HL-60 (cell line): ENCODE measurements around the gene VAV2.

ENCODE experiments used
- DNase-seq, 2 experiments: peaks; one replicate each; pipeline ENCODE4 v3.0.0-alpha.2; 2010 to 2020; ENCODE audit warnings: low read depth in 1 of 2, low spot score in 1 of 2
- H3K27ac ChIP-seq: fragments of 250-450 bp; sonication (Bioruptor Pico); replicated peaks from 2 replicates; pipeline ENCODE4 v1.5.1; 2020; ENCODE audit warnings: mild to moderate bottlenecking, moderate library complexity
- H3K27me3 ChIP-seq: fragments of 250-450 bp; sonication (Bioruptor Pico); 2 replicates; pipeline ENCODE4 v1.5.1; 2021; ENCODE audit warnings: mild to moderate bottlenecking, moderate library complexity; ENCODE audit not compliant: insufficient read depth, poor library complexity, severe bottlenecking
- H3K4me3 ChIP-seq: replicated peaks from 2 replicates; pipeline ENCODE4 v1.5.1; 2011; ENCODE audit warnings: mild to moderate bottlenecking, control low read depth, low read length; ENCODE audit not compliant: insufficient read depth
- CTCF ChIP-seq: IDR thresholded peaks from one replicate; pipeline ENCODE4 v1.5.1; 2011; ENCODE audit warnings: low read length, control low read depth, inconsistent platforms; ENCODE audit not compliant: insufficient read depth
- GABPA ChIP-seq: IDR thresholded peaks from 2 replicates; pipeline ENCODE4 v1.6.1; 2012; ENCODE audit warnings: low read depth
- POLR2AphosphoS5 ChIP-seq: IDR thresholded peaks from 2 replicates; pipeline ENCODE4 v1.6.1; 2012; ENCODE audit warnings: low read depth
- REST ChIP-seq: IDR thresholded peaks from 2 replicates; pipeline ENCODE4 v1.6.1; 2012; ENCODE audit warnings: low read depth; ENCODE audit not compliant: insufficient replicate concordance
- SPI1 ChIP-seq: IDR thresholded peaks from 2 replicates; pipeline ENCODE4 v1.6.1; 2012; ENCODE audit warnings: low read depth, mild to moderate bottlenecking, borderline replicate concordance

The VAV2 gene

GRCh38 chr9:133763272-133764183 is 228.6 kb downstream of the VAV2 start:
- Histone ChIP-seq H3K27ac (no peak overlapping the region), H3K27me3 (no peaks in the 10 kb centered on the region), H3K4me3 (no peak overlapping the region)
- DNase-seq: no peak
- TF ChIP-seq REST: no peak
- TF ChIP-seq CTCF: no peak

- no peak for TF ChIP-seq CTCF
- TF ChIP-seq POLR2AphosphoS5: no peak
- TF ChIP-seq REST: no peak
- TF ChIP-seq GABPA: no peak
- TF ChIP-seq SPI1: no peak
- Histone ChIP-seq H3K4me3 (no peak overlapping the region), H3K27ac (no peak overlapping the region), H3K27me3 (no peaks in the 10 kb centered on the region)
- DNase-seq: no peak
Measured at GRCh38 chr9:133762488-133763271, 229.4 kb downstream of the VAV2 start.

GRCh38 chr9:133761641-133762248 is 230.4 kb downstream of the VAV2 start:
- no peak for DNase-seq
- H3K27me3 ChIP-seq: no peaks in the 10 kb centered on the region
- TF ChIP-seq REST: no peak
- TF ChIP-seq POLR2AphosphoS5: no peak
- H3K27ac ChIP-seq: no peak overlapping the region
- no peak overlapping the region for H3K4me3 ChIP-seq
